HG03432 (cell line): ENCODE measurements around the gene MT1B.
"Not testable (repeated sequence)": the region's sequence is repeated elsewhere in the genome, so short reads cannot be mapped to it uniquely, and the experiment has no call there.

Experiments used
- ATAC-seq: cut with Tn5 transposase; IDR thresholded peaks from one replicate; pipeline ENCODE4 v1.9.1; 2021; ENCODE audit warnings: mild to moderate bottlenecking, moderate library complexity; ENCODE audit not compliant: unreplicated experiment

Gene MT1B

DNA sequence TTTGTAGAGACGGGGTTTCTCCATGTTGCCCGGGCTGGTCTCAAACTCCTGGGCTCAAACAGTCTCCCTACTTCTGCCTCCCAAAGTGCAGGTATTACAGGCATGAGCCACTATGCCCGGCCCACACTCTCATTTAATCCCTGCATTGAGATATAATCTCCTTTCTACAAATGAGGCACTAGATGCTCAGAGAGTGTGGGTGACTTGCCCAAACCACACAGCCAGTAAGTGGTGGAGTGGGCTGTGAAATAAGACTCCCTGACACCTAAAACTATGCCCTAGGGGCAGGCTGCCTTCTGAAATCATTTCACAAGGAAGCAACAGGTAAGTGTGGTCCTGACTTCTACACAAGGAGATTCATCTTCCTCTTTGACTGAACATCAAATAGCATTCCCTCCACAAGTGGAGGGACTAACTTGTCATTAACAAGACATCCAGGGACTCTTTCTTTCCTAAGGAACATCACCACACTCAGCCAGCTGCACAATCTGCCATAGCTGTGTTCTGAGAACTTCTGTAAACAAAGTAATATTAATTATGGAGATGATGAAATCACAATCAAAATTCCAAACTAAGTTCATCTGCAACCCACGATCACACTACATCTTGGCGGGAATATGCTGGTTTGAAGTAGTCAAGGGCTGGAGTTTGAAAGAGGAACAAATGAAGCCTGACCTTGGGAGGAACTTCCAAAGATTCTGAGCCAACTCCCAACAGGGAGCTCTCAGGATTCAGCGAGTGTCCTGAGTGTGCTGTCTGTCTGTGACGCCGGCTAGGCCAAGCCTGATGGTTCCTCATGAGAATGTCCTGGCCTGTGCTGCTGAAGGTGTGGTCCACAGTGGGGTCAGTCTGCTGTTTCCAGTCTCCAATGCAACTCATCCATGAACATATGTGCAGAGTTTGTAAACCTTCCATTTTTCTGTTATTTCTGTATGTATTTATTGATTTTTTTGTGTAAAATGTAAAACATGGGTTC lies 13.9 kb downstream of the MT1B start:
- not testable (repeated sequence) for ATAC-seq

DNA sequence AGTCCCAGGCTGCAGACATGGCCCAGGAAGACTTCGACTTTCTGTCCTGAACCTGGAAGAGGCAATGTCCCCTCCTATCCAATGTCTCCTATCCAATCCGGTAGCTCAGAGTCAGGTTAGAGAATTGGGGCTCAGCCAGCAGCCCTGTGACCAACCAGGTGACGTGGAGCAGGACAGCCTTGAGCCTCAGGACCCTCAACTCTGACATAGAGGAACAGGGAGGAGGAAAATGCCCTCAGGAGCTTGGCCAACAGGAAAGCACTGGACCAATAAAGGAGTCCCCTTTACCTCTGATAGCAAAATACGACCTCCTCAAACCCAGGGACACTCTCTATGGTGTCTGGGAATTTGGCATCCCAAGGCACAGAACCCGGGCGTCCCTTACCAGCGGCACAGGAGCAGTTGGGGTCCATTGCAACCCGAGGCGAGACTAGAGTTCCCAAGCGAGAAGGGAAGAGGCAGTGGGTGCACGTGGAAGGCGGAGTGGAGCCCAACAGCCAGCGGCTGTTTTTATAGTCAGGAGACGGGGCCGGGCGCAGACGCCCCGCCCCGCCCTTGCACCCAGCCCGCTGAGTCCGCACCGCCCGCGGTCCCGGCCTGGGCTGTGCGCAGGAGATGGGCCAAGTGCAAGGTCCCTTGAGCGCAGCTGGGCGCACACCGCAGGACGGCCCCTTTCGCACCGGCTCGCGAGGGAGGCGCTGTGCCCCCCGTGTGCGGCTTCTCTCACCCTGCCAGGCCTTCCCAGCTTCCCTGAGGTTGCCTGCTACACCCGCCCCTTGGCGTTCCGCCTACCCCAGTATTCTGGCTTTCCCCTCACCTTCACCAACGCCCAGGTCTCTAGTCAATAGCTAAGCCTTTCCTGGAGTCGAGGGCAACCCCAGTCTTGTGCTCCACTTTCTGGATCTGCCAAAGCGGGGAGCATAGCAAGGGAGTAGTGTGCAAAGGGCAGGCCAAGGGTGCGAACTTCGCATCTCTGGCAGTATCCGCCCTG lies 16.2 kb downstream of the MT1B start, which contains the start of gene MT1G:
Gene MT1G, minus strand, starts transcription at position 485 of the 991 bp plus-strand sequence. Its CDS starts 72 bp downstream, at position 413.
- ATAC-seq = no peak

DNA sequence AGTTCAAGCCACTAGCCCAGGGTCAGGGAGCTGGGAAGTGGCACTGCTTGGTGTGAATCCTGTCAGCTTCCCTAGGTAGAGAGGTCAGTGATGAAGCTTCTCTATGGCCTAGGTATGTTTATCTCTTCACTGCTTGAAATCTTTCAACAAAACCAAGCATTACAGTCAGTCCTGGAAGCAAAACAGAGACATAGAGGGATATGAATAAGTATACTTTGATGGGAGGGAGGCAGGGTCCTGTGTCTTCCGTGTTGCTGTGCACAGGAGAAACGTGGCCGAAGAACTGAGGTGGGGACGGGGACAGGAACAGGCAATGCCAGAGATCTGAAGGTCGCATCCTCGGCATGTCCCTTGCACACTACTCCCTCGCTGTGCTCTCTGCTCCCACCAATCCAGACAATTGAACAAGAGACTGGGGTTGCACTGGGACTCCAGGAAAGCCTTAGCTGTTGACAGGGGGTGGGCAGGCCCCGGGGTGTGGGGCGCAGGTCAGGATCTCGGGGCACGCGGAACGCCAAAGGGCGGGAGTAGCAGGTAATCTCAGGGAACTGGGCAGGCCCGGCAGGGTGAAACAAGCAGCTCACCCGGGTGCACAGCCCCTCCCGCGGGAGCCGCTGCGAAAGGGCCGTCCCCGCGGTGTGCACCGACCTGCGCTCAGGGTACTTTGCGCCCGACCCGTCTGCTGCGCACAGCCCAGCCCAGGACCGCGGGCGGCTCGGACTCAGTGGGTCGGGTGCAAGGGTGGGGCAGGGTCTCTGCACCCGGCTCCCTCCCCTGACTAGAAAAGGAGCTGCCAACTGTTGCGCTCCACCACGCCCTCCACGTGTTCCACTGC lies 17.5 kb downstream of the MT1B start, which contains the start of gene MT1H:
Gene MT1H, plus strand, starts transcription at position 810 of the 835 bp plus-strand sequence. CDS start 71 bp downstream, outside the sequence.
- ATAC-seq = no peak

DNA sequence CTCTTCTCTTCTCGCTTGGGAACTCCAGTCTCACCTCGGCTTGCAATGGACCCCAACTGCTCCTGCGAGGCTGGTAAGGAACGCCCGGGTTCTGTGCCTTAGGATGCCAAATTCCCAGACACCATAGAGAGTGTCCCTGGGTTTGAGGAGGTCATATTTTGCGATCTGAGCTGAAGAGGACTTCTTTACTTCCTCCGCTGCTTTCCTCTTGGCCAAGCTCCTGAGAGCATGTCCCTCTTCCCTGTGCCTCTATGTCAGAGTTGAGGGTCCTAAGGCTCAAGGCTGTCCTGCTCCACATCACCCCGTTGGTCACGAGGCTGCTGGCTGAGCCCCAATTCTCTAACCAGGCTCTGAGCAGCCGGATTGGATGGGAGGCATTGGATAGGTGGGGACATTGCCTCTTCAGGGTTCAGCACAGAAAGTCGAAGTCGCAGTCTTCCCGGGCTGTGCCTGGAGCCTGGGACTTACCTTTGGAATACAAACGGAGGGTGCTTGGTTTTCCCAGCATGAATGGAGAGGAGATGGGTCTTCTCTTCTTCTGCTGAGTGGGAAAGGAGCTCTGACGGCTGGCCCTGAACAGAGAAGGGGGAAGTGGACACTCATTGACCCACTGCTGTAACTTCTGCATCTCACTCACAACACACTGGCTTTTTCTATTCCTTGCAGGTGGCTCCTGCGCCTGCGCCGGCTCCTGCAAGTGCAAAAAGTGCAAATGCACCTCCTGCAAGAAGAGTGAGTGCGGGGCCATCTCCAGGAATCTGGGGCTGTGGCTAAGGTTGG lies 18.3 kb downstream of the MT1B start:
- ATAC-seq = no peak

DNA sequence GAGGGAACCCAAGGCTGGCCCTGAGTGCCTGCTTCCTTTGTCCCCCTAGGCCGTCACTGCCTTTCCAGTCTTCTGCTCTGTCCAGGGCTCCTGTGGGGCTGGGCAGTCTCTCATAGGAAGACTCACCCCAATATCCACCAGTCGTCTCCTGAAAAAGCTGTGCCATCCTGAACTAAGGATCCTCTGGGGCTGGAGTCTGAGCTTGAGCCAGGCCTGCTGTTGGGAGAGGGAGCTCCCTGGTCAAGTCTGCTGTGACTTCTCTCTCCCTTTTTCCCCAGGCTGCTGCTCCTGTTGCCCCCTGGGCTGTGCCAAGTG lies 18.9 kb downstream of the MT1B start:
- ATAC-seq = no peak

DNA sequence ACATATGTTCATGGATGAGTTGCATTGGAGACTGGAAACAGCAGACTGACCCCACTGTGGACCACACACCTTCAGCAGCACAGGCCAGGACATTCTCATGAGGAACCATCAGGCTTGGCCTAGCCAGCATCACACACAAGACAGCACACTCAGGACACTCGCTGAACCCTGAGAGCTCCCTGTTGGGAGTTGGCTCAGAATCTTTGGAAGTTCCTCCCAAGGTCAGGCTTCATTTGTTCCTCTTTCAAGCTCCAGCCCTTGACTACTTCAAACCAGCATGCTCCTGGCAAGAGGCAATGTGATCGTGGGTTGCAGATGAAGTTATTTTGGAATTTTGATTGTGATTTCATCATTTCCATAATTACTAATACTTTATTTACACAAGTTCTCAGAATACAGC lies 20.0 kb downstream of the MT1B start:
- ATAC-seq = not testable (repeated sequence)

DNA sequence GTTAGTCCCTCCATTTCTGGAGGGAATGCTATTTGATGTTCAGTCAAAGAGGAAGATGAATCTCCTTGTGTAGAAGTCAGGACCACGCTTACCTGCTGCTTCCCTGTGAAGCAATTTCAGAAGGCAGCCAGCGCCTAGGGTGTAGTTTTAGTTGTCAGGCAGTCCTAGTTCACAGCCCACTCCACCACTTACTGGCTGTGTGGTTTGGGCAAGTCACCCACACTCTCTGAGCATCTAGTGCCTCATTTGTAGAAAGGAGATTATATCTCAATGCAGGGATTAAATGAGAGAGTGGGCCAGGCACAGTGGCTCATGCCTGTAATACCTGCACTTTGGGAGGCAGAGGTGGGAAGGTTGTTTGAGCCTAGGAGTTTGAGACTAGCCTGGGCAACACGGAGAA lies 20.5 kb downstream of the MT1B start:
- not testable (repeated sequence) for ATAC-seq

DNA sequence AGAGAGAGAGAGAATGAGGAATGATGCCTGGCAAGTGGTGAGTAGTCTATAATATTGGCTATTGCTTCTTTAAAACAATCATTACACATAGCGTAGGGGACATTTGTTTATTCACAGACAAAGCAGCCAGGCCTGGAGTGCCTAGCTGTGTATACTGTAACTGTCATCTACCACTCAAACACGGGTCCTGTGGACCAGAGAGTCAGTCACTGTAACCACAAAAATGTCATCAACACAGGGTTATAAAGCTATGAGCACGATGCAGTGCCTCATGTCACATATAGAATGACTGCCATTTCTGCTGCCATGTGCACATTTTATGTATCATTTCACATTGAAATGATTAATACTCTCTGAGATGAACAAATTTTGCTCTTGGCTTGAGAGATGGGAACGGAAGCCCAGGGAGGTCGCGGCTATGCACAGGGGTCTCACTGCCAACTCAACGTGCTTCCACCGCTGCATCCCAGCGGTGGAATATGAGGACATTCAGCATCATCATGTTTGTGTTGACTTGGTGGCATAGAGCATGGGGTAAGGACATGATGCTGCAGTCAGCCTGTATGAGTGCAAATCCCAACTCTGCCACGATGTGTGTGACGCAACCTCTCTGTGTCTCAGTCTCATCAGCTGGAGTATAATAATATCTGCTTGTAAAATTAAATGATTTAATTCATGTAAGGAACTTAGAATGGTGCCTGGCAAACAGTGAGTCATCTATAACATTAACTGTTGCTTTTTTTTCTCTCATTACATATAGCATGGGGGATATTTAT lies 21.3 kb downstream of the MT1B start:
- ATAC-seq = no peak

DNA sequence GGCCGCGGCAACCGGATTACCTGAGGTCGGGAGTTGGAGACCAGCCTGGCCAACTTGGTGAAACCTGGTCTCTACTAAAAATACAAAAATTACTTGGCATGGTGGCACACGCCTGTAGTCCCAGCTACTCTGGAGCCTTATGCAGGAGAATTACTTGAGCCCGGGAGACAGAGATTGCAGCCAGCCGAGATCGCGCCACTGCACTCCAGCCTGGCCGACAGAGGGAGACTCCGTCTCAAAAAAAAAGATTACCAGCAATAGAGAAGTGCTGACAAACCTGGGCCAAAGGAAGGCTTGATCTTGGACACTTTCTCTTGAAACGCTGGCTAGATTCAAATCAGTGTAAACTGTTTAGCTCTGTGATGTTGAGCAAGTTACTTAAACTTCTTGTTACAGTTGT lies 22.2 kb downstream of the MT1B start:
- no peak for ATAC-seq

DNA sequence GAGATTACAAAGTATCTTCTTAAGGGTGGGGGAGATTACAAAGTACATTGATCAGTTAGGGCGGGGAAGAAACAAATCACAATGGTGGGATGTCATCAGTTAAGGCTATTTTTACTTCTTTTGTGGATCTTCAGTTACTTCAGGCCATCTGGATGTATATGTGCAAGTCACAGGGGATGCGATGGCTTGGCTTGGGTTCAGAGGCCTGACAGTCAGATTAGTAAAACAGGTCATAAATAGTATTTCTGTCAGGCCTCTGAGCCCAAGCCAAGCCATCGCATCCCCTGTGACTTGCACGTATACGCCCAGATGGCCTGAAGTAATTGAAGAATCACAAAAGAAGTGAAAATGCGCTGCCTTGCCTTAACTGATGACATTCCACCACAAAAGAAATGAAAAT lies 22.9 kb downstream of the MT1B start:
- ATAC-seq = not testable (repeated sequence)

DNA sequence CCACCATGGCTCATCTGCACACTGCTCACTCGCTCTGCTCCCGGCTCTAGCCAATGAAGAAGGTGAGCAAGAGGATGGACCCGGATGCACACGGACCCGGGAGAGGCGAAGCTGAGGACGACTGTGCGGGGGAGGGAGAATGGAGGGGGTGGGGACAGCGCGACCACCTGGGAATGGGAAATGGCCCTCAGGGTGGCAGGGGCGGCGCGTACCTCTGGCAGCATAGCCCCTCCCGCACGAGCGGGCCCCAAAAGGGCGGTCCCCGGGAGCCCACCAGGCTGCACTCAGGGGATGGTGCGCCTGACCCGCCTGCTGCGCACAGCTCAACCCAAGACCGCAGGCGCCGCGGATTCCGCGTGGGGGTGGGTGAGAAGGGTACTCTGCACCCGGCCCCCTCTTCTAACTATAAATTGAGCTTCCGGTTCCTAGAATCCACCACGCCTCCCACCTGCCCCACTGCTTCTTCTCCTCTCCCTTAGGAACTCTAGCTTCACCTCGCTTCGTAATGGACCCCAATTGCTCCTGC lies 24.1 kb downstream of the MT1B start:
- ATAC-seq = no peak

DNA sequence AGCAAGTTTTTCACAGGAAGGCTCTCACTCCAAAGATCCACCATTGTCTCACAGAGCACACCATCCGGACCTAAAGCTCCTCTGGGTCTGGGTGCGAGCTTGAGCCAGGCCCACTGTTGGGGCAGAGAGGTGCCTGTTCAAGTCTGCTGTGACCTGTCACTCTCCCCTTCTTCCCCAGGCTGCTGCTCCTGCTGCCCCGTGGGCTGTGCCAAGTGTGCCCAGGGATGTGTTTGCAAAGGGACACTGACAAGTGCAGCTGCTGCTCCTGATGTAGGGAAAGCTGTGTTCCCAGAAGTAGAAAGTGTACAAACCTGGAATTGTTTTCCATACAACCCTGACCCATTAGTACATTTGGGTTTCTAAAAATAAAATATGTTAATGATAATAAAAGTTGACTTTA lies 25.8 kb downstream of the MT1B start:
- no peak for ATAC-seq

DNA sequence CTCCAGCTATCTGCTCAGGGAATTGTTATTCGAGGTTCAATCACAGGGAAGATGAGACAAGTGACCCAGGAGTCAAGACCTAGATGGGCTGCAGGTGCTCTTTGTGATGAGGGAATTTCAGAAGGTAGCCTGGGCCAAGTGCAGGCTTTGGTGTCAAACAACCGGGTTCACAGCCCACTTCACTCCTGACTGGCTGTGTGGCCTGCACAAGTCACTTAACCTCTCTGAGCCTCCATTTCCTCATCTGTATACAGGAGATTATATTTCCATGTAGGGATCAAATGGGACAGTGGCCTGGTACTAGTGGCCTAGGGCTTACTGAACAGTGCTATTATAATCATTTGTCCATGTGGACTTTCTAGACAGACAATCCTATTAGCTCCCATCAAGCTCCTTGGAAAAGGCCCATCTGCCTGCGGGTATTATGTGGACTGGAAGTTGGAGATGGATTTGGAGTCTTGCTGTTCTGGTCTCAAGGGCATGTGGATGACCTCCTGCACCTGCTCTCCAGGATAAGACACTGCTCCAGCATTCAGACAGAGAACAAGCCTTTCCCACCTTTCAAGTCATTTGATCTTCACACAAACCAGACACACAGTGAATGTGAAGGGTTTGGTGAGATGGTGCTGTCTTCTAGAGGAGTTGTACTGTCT lies 27.5 kb downstream of the MT1B start:
- no peak for ATAC-seq

DNA sequence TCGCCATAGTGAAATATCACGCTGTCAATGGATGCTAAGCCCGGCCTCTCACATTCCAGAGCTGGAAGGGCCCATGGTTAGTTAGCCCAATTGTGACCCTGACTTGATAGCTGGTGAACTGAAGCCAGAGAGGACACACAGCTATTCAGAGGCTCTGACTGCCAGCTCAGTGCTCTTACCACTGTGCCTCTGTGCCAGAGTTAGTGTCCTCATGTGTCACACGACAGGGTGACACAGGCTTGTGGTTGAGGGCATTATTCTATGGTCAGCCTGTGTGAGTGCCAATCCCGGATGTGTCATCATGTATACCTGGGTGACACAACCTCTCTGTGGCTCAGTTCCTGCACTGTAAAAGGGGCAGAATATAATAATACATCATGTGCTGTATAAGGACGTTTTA lies 28.1 kb downstream of the MT1B start:
- no peak for ATAC-seq

DNA sequence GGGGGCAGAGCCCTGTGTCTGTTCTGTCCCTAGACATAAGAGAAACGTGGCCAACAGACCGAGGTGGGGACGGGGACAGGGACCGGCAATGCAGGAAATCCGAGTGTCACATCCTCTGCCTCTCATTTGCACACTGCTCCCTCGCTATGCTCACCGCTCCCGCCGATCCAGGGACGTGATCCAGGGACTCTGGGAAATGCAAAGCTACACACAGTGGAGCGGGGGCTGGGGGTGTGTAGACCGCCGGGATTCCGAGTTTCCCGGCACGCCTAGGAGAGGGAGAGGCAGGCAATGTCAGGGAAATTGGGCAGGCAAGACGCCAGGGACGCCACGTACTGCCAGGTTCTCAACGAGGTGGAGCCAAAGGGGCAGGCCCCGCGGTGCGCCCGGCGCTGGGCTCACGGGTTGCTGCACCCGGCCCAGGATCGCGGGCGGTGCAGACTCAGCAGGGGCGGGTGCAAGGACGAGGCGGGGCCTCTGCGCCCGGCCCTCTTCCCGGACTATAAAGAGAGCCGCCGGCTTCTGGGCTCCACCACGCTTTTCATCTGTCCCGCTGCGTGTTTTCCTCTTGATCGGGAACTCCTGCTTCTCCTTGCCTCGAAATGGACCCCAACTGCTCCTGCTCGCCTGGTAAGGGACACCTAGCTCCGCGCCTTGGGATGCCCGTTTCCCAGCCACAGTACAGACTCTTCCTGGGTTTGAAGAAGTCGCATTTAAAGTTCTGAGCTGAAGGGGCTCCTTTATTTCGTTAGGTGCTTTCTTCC lies 30.4 kb downstream of the MT1B start, which contains the start of gene MT1X:
Gene MT1X, plus strand, starts transcription at position 532 of the 764 bp plus-strand sequence. Its CDS starts 71 bp downstream, at position 603.
- peak; percentile 100 for ATAC-seq

DNA sequence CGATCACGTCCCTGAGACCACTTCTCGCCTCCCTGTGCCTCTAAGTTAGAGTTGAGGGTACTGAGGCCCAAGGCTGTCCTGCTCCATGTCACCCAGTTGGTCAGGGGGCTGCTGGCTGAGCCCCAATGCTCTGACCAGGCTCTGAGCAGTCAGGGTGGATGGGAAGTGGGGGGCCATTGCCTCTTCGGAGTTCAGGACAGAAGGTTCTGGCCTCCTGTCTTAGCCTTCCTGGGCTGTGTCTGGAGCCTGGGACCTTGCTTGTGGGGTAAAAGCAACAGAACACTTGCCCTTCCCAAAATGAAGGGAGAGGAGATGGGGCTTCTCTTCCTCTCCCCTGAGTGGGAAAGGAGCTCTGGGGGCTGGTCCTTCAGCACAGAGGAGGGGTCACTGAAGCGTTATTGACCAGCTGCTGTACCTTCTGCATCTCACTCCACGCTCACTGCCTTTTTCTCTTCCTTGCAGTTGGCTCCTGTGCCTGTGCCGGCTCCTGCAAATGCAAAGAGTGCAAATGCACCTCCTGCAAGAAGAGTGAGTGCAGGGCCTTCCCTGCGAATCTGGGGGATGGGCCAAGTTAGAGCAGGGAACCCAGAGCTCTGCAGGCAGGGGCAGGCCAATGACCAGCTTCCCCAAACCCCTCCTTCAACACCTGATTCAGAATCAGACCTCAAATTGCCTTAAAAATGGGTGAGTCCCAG lies 31.2 kb downstream of the MT1B start:
- ATAC-seq = no peak
